NCI-H2196 treated with DMSO at 0.1 percent for 48 hours (cell line): ENCODE data around the gene TCEA2.

Experiments
- DNase-seq: peaks from one replicate; lab custom pipeline; 2025; ENCODE audit not compliant: unreplicated experiment; lab: John Stamatoyannopoulos, UW

TCEA2 gene

DNA sequence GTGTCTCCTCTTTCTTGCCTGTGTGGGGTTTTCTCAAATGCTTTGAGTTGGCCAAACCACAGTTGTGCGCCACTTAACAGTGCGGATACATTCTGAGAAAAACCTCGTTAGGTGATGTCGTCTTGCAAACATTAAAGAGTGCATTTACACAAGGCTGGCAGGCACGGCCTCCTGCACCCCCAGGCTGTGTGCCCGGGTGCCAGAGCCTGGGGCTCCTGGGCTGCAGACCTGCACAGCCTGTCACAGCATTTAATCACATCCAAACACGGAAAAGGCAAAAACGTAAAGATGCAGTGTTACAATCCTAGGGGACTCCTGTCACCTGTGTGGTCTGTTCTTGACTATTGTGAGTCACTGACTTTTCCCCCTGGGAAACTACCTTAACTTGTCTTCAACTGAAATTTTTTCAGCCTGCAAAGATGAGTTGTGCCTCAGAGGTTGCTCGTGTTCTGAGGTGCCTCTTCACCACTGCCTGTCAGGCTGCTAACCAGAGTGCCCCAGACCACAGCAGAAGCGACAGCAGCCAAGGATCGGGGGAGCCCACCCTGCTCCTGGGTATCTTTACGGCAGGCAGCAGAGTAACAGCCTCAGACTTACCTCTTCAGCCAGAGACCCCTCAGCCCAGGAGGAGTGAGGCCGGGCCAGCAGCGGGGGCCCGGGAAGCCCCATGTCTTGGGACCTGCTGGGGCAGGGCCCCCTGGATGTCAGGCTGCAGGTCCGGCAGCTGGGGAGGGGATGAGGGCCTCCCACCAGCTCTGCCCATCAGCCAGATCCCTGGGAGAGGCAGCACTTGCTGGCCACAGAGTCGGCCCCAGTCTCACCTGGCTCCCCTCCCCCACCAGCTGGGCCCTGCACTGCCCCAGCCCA is 27.7 kb upstream of the TCEA2 start:
- no peak for DNase-seq

- DNase-seq, result no peak
Observed at GRCh38 chr20:64035933-64036345, 27.1 kb upstream of the TCEA2 start, which contains the start of gene C20orf204. C20orf204 (plus strand) TSS chr20:64036182; CDS start chr20:64036324, 142 bp downstream.

GRCh38 chr20:64036346-64037198 is 26.4 kb upstream of the TCEA2 start:
- DNase-seq, result no peak

DNA sequence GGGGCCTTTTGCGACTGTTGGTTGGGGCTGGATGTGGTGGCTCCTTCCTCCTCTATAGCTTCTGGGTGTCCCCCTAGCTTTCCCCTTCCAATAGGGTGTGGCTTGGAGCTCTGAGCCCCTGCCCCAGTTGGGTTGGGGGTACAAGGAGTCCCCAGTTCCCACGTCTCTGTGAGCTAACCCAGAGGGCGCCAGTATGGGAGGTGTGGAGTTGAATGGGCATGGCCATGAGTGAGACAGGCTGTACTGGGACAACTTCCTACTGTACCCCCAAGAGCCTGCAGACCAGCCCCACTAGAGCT is 25.9 kb upstream of the TCEA2 start:
- DNase-seq, result no peak

- DNase-seq, result peak; percentile 47
Observed at GRCh38 chr20:64037498-64038213, 25.3 kb upstream of the TCEA2 start.

GRCh38 chr20:64038224-64038564 is 24.8 kb upstream of the TCEA2 start:
- no peak for DNase-seq

GRCh38 chr20:64038565-64039292 is 24.3 kb upstream of the TCEA2 start:
- DNase-seq, result peak; percentile 53

DNA sequence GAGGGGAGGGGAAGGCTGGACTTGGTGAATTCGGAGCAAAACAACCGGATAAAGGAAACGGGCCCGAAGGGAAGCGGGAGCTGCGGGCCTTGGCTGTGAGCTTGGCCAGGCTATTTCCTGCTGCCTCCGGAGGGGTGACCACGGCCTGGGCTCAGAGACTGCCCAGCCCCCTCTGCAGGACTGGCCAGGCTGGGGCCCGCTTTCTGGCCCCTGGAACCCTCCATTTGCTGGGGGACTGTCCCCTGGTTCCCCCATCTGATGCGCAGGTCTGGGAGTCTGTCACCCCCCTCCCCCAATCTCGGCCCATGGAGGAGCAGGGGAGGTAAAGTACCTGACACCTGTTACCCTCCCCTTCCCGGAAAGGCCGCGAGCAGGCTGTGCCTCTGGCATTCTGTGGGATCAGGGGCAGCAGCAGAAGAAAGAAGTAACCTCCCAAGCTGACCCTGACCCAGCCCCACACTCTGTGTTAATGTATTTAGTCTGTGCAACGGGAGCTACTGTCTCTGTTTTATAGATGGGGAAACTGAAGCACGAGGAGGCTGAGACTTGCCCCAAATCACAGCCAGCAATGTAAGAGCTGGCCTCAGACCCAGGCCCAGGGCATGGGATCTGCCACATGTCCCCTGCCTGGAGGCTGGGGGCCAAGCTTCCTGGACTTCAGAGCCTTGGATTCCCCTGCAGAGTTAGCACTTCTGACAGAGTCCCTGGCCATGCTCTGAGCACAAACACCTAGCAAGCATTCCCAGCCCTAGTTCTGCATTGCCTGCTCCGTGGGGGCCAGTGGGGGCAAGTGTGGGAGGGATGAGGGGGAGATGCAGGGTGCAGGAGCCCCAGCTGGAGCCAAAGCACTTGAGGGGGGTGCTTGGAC is 23.5 kb upstream of the TCEA2 start:
- DNase-seq, result no peak

DNA sequence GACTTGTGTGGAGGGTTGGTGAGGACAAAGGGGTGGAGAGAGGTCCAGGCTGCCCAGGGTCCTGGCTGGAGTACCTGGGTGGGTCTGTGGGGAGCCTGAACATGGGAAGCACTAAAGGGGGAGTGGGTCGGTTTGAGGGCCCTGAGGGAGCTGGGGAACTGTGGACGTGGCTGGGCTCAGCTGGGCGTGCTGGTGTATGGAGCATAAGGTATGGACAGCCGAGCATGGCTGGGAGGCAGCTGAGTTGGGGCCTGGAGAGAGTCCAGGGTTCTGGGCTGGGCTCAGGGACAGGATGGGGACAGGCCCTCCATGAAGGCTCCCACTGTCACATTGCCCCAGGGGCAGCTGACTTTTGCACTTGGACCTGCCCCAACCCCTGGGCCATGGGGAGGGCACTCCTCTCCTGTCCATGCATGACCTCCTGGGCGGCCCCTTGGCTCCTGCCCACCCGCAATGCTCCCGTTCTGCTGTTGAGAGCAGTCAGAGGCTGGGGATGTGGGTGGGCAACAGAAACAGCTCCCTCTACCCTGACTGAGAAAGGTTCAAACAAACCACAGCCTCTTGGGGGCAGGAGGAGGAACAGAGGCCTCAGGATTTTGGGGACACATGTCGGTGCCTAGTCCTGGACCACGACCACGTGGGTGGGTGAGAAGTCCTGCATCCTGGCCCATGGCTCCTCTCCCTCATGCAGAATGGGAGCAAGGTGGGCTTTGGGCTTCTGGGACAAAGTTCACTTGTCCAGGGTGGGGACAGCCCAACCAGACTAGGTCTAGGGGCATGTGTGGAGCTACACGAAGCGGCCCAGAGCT is 22.6 kb upstream of the TCEA2 start:
- DNase-seq, result no peak

GRCh38 chr20:64041040-64041780 is 21.8 kb upstream of the TCEA2 start:
- DNase-seq, result no peak

GRCh38 chr20:64041781-64042053 is 21.3 kb upstream of the TCEA2 start:
- no peak for DNase-seq

GRCh38 chr20:64042054-64042781 is 20.8 kb upstream of the TCEA2 start:
- no peak for DNase-seq

- no peak for DNase-seq
Observed at GRCh38 chr20:64043768-64044167, 19.2 kb upstream of the TCEA2 start.

DNA sequence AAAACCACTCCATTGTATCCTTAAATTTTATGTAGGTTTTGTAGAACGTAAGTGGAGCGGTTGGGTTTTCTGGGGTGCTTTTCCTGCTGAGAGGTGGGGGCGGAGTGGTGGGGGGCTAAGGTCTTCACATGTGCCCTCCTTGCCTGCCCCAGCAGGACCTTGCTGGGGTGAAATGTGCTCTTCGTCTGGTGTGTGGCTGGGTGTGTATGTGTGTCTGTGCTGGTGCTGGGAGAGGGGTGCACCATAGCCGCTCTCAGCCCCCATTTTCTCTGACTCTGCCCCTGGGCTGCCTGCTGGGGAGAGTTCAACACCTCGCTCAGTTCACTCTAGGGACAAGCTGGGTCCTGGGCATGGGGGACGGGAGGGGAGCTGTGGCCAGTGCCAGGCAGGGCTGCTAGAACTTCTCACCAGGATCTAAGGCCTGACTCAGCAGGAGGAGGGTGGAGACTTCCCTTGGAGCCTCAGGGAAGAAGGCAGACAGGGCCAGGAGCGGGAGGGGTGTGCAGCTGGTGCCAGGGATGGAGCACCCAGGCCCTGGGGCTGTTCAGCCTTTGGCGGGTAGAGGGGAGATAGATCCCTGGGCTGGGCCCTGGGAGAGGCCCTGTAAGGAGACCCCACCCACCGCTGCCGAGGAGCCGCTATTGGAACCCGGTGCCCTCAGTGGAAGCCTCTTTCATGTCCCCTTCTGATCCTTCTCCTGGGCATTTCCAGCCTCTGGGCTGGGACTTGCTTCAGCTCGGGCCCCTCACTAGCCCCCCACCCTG is 18.3 kb upstream of the TCEA2 start:
- DNase-seq, result no peak

- DNase-seq, result no peak
Observed at GRCh38 chr20:64045346-64046011, 17.5 kb upstream of the TCEA2 start.

- no peak for DNase-seq
Observed at GRCh38 chr20:64047046-64047389, 16.0 kb upstream of the TCEA2 start.

DNA sequence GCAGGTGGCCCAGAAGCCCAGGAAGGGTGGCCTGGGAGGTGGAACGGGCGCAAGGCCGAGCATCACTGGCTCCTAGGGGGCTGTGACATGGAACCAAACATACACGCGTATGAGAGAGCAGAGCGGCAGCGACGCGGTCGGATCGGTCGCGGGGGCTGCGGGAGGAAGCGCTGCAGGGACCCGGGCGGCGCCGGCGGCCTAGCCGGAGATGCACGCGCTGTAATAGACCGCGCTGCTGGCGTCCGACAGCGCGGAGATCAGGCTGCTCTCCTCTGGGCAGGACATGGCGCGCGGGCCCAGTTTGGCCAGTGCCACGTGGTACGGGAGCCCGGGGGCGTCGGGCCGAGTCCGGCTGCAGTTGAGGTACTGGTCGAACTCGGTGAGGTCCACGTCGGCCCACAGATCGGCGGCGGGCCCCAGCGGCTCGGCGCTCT is 15.0 kb upstream of the TCEA2 start:
- DNase-seq, result no peak
